Activated CD8-positive, alpha-beta memory T cell treated with anti-CD3 and anti-CD28 coated beads, Interleukin-2, amount 50 U/mL, for 1 hour (primary cell): ENCODE results near the gene ARL10.

ENCODE experiments used
- DNase-seq: peaks from one replicate; pipeline ENCODE4 v3.0.0-alpha.2; 2020; ENCODE audit errors: extremely low read depth

Gene ARL10, protein sequence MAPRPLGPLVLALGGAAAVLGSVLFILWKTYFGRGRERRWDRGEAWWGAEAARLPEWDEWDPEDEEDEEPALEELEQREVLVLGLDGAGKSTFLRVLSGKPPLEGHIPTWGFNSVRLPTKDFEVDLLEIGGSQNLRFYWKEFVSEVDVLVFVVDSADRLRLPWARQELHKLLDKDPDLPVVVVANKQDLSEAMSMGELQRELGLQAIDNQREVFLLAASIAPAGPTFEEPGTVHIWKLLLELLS

DNA sequence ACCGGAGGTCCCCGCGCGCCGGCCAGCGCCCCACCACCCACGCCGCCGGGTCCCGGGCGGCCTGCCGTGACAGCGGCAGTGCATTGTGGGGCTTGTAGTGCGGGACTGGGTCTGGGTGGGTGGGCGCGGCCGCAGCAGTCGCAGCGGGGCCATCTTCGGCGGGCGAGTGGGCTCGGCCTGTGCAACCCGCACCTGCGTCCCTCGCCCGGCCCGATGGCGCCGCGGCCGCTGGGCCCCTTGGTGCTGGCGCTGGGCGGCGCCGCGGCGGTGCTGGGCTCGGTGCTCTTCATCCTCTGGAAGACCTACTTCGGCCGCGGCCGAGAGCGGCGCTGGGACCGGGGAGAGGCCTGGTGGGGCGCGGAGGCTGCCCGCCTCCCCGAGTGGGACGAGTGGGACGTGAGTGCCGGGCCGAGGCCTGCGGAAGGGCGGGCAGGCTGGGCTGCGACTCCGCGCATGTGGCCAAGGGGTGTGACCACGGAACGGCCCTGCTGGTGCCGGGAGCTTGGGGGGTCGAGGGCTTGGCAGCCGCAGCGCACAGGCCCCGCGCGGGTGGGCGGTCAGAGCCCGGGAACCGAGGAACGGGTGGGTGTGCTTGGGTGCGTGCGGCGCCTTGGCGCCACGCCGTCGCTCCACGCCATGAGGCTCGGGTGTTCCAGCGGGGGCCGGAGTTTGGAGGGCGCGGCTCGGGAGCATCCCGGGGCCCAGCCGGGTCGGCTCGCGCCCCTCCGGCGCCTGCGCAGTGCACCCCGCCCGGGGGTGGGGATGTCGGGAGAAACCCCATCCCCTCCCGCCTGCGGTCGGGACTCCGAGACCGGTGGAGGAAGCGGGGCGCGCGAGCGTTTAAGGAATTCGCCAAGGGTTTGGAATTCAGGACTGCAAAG, at the start of gene ARL10:
Gene ARL10 (plus strand): TSS at position 137 of the 881 bp plus-strand sequence. CDS start 77 bp downstream, at position 214.
- DNase-seq: no peak

DNA sequence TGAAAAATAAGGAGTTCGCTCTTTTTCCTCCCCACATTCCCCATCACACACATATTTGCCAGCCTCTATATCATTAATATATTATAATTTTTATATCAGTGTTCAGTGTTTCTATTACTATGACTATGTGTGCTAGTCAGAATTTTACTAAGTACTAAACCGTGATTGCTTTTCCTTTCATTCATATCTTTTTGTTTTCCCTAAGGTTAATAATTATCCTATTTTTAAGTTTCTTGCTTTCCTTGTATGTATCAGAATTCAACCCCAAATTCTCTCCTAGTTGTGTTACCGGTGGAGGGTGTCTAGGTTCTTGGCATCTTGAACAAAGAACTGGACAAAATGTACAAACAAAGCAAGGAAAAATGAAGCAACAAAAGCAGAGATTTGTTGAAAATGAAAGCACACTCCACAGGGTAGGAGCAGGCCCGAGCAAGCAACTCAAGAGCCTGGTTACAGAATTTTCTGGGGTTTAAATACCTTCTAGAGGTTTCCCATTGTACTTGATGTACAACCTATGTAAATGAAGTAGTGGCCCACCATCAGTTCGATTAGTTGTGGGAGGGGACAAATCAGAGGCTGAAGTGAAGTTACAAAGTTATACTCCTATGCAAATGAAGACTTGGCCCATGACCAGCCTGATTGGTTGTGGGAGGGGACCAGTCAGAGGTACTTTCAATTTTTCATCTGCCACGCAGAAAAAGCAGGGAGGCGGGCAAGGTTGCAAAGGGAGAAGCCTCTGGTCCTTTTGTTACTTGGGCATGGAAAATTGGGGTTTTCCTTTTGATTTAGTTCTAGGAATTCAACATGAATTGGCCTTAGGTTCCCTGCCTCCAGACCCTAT, 47.5 kb upstream of the ARL10 start:
- DNase-seq: no peak

DNA sequence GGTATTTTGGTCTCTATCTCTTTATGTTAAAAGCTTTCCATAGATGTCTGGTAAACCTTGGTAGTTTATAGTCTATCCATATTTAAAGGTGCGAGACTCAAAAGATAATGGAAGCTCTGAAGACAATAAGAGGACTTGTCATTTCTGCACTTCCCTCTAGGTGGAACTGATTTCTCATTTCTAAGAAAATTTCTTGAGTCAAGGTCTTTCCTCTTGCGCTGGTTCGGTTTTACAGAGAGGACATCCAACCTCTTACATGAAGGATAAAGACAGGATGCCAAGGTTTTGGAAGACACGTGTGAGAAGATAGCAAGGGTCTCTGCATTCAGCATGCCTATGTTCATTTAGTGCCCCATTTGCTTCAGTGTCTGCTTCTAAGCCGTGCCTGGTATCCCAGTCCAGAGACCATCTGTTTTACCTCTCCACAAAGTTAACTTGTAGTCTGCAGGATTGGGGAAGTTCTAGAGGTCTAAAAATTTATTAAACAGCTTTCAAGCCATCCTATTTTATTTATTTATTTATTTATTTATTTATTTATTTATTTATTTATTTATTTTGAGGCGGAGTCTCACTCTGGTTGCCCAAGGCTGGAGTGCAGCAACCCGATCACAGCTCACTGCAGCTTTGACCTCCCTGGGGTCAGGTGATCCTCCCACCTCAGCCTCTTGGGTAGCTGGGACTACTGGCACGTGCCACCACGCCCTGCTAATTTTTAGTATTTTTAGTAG, 45.3 kb upstream of the ARL10 start:
- DNase-seq: no peak

DNA sequence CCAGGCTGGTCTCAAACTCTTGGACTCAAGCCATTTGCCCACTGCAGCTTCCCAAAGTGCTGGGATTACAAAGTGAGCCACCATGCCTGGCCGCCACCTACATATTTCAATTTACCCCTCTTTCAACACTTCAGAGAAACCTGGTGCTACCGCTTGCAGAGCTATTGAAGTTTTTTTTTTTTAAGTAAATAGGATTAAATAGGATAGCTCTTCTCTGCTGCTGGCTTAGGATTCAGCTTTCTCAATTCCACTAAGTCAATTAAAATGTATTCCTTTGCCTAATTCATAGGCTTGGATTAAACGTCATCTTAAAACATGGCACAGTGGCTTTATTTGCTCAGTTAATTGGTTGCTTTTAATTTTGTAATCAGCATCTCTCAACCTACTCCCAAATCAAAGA, 44.7 kb upstream of the ARL10 start:
- no peak for DNase-seq

DNA sequence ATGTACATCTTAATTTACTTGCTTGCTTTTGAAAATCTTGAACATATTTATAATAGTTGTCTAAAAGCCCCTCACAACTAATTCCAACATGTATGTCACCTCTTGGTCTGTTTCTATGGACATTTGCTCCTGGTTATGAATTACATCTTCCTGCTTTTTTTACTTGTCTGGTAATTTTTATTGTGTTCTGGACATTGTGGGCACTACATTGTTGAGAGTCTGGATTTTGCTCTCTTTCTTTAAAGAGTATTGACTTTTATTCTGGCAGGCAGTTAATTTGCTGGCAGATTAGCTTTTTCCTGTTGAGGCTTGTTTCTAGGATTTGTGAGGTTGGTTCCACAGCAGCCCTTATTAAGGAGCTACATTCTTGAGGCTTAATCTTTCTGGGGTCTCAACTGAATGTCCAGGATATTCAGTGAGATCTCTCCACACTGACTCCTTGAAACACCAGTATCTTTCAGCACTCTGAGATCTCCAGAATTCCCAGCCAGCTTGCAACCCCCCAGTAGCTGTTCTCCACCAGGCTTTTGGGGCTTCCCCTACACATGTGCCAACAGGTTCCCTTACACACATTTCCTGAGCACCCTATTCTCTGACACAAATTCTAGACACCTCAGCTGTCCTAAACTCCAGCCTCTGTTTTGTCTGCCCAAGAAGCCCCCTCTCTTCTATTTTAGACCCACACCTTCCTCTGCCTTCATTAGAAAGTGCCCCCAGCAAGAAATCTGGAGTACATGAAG, 31.1 kb upstream of the ARL10 start:
- DNase-seq: no peak

DNA sequence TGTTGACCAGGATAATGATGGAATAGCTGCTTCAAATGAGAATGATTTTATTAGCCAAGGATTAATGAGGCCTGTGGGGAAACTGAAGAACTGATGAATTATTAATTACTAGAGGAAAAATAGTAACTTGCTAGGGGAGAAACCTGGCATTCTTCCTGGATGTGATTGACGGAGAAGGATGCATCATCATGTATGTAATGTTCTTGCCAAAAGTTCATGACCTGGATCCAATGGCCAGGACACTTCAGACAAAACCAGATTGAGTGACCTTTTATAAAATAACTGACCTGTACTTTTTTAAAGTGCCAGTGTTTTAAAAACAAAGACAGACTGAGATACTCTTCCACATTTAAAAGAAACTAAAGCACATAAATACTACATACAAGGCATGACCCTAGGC, 27.4 kb upstream of the ARL10 start:
- no peak for DNase-seq

DNA sequence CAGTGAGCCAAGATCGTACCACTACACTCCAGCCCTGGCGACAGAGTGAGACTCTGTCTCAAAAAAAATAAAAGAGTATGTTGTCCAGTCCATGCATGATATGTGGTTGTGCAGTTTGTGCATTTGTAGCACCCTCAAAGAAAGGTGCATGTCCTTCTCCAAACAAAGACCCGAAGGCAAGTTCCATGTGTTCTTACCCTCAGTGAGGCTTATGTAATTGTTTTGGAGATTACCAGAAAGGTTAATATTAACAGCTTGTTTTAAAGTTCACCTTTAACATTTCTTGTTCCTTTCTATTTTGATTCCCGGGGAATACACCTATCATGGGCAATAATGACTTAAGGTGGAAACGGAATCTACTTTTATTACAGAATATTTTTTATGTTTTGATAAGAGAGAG, 26.0 kb upstream of the ARL10 start:
- no peak for DNase-seq

DNA sequence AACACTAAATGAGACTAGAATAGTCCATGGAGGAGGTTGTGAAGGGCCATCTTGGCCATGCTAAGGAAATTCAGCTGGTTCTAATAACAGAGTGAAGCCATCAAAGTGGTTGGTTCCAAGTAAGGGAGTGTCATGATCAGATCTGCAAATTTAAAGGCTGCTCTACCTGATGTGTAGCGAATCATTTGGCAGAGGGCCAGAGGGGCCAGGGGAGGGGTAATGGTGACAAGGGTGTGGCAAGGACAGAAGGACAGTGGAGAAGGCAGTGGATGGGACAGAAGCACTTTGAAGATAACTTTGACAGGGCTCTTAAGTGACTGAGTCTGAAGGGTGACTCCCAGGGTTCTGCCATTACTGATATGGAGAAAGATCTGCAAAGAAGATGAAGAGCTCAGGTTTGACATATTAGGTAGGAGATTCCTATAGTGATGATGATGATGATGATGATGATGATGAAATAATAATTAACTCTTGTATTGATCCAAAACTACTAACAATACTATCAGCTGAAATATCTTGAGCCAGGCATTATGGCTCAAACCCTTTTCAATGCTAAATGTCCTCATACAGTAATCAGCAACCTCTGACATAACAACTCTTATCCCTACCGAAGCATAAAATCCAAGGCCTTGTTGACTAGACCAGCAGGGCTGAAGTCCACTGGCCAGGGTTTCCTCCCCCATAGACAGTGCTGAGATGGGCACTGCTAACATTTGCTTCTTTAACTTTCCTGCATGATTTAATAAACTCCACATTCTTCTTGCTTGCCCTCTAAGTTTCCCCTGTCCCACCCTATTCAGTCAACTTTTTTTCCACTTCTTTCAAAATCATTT, 23.7 kb upstream of the ARL10 start:
- no peak for DNase-seq

DNA sequence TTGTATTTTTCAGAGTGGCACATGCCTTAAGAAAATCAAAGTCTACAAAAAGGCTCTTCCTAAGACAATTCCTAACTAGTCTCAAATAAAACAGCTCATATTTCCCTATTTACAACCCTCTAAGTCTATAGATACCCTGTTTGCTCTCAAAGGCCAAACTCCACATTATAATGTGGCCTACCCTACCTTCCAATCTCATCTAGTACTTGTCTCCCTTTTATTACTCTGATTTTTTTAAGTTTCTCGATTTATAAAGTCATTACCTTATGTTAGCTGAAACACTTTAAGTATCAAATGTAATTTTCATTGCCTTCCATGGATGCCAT, 23.2 kb upstream of the ARL10 start:
- DNase-seq: no peak

DNA sequence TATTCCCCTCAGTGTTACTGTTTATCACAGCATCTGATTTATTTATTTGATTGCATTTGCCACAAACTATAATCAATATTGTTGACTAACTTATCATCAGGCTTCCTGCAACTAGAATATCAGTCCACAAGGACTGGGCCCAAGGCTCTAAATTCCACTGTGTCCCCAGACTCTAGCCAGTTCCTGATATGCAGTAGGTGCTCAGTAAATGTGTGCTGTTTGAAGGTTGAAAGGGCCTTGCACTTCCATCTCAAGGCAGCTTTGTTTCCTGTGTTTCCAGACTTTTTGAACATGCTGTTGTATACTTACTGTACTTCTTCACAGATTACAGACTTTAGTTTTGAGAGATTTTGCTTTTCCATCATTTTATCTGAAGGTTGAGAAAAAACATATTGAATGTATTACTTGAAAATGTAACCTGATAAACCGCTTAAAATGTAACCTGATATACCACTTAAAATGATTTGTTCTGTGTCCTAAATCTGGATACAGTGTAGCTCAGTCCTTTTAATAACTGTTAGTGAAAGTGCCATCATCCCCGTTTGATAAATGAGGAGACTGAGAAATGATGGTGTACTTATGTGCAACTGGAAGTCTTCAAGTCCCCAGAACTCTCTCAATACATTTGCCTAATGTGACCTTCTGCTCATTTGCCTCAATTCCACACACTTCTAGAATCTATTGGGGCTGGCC, 22.4 kb upstream of the ARL10 start:
- no peak for DNase-seq

DNA sequence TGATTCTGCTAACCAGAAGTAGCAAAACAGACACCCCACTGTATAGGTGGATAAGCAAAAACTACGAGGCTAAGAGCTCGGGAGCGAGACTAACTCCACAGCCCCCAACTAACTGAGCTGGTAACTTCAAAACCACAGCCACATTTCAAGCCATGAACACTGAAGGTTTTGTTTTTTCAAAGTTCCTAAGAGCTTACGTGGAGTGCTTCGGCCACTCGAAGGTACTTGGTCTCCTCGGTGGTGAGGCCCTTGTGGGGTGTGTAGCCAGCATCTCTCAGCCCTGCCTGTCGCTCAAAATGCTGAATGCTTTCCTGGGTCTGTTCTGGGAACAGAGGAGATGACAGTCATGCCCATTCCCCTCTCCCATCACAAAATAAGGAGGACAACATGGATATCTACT, 14.9 kb upstream of the ARL10 start:
- DNase-seq: no peak

DNA sequence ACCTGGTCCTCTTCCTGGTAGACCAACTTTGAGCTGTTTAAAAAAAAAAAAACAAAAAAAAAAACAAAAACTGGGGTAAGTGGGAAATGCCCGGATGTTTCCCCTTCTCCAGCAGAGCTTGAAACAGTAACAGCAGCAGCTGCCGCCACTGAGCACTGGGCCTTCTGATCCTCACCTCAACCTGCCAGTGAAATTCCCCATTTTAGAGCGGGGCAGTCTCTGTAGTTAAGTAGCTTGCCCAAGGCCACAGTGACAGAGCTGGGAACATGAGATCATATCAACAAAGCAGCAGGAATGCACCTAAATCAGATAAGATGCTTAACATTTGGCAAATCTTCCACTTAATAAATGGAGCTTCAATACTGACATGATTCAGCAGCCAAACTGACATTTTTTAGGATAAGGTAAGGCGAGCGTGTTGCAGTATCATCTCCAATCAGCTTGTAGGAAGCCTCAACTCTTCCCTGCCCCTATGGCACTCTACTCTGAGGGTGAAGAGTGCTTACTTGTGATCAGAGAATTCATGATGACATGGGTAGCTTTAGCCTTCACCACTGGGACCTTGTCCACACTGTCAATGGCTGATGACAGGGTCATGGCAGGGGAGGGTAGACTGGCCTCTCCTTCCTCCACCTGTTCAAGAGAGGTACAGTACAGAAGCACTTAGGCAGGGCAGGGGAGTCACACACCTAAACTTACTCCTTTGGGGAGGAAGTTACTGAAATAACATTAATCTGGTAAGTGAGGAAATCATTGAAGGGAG, 13.0 kb upstream of the ARL10 start:
- no peak for DNase-seq

DNA sequence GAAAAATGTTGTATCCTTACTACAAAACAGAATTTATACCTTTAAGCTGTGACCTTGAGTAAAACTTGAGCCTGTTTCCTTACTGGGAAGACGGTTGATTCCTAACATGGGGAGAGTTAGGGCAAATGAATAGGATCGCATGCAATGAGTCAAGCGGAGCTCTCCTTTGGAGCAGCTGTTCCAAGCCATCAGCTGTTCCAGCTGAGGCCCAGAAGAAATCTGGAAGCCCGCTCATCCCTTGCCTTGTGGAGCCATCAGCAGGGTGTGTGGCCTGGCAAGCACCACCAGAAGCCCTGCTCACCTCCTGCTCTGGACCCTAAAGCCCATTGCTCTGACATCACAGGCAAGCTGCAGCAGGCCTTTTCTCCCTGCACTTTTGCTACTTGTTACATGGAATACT, 11.8 kb upstream of the ARL10 start:
- DNase-seq: no peak

DNA sequence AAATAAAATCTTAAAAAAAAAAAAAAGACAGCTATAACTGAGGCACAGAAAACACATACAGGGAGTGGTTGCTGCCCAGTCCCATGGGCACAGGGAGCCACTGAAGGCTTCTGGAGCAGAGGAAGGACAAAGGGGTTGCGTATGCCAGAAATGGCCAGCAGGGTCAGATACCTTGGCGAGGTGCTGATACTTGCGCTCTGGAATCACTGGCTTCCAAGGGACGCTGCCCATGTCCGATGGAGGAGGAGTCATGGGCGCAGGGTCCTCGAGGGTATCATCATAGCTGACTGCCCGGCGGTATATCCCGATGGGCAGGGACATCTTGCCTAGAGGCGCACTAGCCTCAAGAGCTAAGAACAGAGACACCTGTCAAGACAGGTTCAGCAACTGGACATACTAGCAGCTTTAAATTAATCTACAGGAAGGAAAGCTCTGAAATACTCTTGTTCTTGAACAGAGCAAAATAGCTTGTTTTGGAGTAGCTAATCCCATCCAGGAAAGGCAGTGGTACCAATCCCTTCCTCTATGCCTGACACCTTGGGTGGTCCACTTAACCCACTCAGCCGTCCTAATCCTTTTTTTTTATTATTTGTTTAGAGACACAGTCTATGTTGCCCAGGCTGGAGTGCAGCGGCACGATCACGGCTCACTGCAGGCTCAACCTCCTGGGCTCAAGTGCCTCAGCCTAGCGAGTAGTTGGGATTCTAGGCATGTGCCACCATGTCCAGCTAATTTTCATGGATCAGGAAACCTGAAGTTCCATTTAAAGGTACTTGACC, 9.7 kb upstream of the ARL10 start:
- no peak for DNase-seq

DNA sequence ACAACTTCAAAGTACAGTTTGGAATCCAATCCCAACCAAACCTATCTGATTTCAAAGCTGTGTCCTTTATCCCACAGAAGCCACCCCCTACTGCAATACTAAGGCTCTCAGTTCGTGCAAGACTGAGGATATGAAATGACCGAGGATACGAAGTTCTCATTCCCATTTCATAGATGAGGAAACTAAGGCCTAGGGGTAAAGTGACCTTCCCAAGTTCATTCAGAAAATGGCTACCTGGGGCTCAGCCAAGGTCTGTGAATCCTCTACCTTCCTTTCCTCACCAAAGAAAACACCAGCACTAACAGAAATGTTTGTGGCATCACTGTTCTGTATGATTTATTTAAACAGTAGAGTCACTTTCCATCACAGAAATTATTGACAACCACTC, 9.1 kb upstream of the ARL10 start:
- DNase-seq: no peak

DNA sequence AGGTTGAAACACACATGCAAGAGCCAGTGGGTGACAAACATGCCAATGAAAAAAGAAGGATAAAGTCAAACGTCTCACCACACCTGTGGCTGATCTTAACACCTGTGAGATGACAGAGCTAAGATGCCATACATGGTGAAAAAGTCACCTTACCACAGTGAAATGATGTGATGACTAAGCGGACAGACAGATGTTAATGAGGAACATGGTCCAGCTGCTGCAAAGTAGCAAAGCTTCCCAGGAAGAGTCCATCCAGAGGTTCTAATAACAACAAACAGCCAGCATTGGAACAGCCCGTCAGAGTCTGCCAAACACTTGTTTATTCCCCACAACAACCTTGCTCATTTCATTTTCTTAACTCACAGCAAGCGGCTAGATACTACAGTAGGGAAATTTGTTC, 5.6 kb upstream of the ARL10 start:
- no peak for DNase-seq

DNA sequence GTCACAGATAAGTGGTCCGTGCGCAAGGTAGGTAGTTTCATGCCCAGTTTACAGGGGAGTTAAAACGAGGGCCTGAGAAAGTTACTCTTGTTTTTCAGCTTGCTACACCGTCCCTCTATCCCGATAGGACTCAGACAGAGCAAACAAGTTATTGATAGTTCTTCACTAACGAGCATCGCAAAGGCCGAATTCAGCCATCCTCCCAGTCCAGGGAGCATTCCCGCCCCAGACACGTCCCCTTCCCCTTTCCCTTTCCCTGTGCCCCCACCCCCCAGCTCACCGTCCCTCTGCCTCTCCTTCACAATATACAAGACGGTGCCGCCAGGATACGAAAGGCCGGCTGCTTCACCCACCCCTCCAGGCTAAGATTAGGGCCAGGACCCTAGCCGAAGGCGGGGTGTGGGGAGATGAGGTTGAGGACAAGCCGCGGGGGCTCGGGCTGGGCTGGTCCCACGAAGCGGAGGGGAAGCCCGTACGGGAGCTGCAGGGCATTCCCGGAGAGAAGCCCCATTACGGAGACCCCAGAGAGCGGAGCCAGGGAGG, 4.3 kb upstream of the ARL10 start:
- DNase-seq: no peak
